ENCODE results near the gene USP1.

DNA sequence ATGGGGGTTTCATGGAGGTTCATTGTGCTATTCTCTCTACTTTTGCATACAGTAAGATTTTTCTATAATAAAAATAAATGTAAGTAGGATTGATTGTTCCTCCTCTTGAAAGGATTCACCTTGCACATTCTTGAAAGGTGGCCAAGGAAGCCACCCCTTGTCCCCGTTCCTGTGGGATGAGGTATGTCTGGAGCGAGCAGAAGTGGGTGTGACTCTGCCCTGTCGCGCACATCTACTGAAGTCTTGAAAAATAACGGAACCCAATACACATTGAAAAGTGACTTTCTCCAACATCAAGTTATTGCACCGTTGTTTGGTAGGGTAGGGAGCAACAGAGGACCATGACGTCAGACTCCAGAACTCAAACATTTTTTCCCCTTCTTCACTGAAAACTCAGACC lies 46.8 kb upstream of the USP1 start:
- TF ChIP-seq CTCF (IDR thresholded peaks at IDR 0.05) (no peak), POLR2A (IDR thresholded peaks at IDR 0.05) (no peak)
